ENCODE data around the gene RIPPLY3. TPM values are rescaled to one million over a fixed set of nuclear protein-coding genes. Genes with fewer than 3 reads are reported as not detected.
"Not testable (repeated sequence)": the region's sequence is repeated elsewhere in the genome, so short reads cannot be mapped to it uniquely, and the experiment has no call there.

Gene RIPPLY3
- total RNA-seq, 1 donor, result not detected

DNA sequence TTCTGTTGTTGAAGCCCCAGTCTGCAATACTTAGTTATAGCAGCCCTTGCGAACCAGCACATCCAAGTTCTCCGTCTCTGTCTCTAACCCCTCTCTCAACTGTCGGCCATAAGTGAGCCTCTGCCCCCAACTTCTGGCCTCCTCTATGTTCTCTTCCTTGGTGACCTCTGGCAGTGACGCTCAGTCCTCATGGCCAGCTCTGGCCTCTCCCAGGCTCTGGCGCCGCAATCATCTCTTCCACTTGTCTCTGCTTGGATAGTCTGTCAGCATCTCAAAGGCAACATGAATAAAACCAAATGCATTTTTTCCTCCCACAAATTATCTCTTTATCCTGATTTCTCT lies 31.7 kb upstream of the RIPPLY3 start:
- Histone ChIP-seq H3K27me3 (ENCODE audit: insufficient read depth, low read length) (no peaks in the 10 kb centered on the region), H3K4me3 (ENCODE audit: low read length) (no peak overlapping the region), H3K4me1 (ENCODE audit: insufficient read depth, low read length) (no peaks in the 10 kb centered on the region), H3K9me3 (ENCODE audit: low read depth, low read length) (no peaks in the 10 kb centered on the region)

DNA sequence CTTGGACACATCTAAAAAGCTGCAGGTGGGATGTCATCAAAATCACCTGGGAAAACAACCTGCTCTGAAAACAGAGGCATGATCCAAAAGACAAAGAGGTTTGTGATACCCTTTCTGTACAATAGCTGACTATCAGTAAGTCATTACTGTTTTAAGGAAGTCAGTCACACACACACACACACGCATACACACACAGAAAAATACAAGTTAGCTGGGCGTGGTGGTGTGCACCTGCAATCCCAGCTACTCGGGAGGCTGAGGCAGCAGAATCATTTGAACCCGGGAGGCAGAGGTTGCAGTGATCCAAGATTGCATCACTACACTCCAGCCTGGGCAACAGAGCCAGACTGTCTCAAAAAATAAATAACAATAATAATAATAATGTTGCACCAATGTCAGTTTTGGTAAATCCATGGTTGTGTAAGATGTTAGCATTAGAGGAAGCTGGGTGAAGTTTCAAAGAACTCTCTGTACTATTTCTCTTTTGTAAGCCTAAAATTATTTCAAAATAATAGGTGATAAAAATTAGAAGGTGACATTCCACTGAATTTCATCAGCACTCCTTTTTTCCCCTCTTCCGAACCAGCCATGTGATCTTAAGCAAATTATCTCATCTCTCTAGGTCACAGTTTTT lies 30.2 kb upstream of the RIPPLY3 start:
- Histone ChIP-seq H3K9me3 (ENCODE audit: low read depth, low read length) (no peaks in the 10 kb centered on the region), H3K27me3 (ENCODE audit: insufficient read depth, low read length) (peaks cover 12% of the 10 kb centered on the region), H3K4me3 (ENCODE audit: low read length) (no peak overlapping the region), H3K4me1 (ENCODE audit: insufficient read depth, low read length) (peaks cover 9% of the 10 kb centered on the region)

DNA sequence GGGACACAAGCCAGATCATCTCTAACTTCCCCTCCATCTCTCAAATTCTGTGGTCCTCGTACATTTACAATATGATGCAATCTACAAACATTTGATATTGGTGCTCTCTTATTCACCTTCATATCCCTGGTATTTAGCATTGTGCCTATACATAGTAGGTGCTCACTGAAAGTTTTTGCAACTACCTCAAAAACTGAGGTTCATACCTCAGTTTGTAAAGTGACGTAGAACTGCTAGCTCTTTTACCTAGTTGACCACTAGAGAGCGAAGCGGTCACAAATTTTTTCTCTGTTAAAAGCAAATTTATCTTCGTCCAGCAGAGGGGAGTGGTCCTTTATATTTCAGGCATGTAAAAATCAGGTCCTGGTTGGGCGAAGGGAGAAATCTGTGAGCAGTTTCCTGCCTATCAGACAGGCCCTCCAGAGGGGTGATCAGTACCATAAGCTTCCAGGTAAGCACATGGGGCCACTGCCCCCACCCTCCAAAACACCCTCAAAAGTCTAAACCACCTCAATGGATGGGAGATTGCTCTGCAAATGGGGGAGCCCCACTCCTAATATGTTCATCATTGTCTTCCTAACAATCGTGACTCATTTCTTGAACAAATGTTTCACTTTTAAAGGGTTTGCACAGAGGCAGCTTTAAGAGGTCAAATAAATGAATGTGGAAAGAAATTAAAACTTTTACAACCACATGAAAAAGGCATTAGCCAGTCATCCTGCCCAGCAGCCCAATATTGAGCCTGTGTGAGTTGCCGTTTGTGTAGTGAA lies 29.4 kb upstream of the RIPPLY3 start:
- H3K4me3 ChIP-seq (ENCODE audit: low read length), result no peak overlapping the region
- H3K9me3 ChIP-seq (ENCODE audit: low read depth, low read length), result no peaks in the 10 kb centered on the region
- H3K27me3 ChIP-seq (ENCODE audit: insufficient read depth, low read length), result peaks cover 14% of the 10 kb centered on the region
- peaks cover 9% of the 10 kb centered on the region for H3K4me1 ChIP-seq (ENCODE audit: insufficient read depth, low read length)

DNA sequence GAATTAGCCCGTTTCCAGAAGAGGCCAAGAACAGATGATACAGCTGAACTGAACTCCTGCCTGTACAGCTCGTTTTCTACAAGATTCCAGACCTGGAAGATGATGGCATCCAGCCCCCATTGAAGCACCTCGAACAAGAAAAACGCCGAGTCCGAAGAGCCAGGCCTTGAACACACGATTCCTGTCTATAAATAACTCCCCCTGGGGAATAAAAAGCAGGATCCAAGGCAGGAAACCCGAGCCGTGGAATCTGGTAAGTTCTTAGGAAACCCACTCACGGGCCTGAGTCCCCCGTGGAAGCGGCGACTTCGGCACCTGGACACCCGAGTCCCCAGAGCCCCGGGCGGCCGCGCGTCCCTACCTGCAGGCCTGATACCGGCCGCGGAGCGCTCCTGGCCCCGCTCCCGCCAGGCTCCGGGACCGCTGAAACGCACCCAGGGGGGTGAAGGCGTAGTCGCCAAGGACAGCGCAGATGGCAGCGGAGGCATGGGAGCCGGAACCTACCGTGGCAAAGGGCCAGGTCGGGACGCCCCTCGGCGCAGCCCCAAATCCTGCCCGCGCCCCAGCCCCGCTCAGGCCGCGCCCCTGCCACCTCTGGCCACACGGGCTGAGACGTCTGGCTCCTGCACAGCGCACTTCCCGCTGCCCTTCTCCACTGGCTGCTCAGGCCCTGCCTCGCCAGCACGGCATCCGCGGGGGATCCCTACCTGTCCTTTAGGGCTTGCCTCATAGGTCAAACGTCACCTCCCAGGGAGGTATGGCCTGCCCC lies 26.0 kb upstream of the RIPPLY3 start:
- Histone ChIP-seq H3K4me3 (ENCODE audit: low read length) (no peak overlapping the region), H3K27me3 (ENCODE audit: insufficient read depth, low read length) (peaks cover 18% of the 10 kb centered on the region), H3K4me1 (ENCODE audit: insufficient read depth, low read length) (peaks cover 9% of the 10 kb centered on the region)

DNA sequence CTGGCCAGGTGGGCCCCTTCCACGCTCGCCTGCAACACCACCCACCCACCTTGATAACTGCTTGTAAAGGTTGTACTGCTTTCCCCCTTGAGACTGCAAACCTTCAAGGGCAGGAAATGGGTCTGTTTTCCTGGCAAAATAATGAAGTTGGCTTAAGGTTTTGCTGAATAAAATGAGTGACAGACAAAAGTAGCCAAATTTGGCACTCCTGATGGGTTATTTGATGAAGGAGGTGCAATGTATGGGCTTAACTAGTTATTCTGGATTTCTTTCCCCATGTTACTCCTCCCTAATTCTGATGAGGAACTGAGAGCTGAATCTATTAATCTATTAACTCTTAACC lies 25.5 kb upstream of the RIPPLY3 start:
- H3K27me3 ChIP-seq (ENCODE audit: insufficient read depth, low read length), result peaks cover 18% of the 10 kb centered on the region
- H3K4me3 ChIP-seq (ENCODE audit: low read length), result no peak overlapping the region
- H3K9me3 ChIP-seq (ENCODE audit: low read depth, low read length), result no peaks in the 10 kb centered on the region
- H3K4me1 ChIP-seq (ENCODE audit: insufficient read depth, low read length), result peaks cover 9% of the 10 kb centered on the region

More for the DNA sequence above, 26.0 kb upstream of the RIPPLY3 start:
- H3K9me3 ChIP-seq (ENCODE audit: low read depth, low read length), result no peaks in the 10 kb centered on the region

DNA sequence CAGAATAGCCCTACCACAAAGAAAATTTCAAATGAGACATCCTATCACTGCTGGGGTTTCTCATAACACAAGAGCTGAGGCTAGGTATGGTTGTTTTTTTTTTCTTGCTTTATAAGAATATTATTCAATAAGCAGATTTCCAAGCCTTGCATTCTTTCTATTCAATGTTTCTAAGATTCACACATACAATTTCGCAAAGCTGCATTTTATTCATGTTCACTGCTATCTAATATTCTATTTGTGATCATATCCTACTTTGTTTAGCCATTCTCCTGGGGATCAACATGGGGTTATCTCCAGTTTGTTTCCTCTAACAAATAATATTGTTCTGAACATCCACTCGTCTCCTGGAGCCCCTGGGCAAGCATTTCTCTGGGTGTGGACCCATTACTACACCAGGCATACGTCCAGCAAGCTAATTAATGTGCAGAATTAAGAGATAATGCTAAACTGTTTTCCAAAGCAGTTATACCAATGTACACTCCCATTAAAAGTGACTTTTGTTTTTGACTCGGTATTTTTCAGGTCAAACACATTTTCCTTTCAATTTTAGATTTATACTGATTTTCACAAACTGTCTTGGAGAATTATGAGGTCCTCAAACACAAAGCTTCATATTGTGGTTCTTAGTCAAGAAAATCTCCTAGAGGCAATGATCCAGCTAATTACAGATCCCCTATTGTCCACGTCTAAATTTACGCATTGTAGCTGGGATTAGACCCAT lies 24.4 kb upstream of the RIPPLY3 start:
- H3K27me3 ChIP-seq (ENCODE audit: insufficient read depth, low read length), result peaks cover 18% of the 10 kb centered on the region
- no peaks in the 10 kb centered on the region for H3K9me3 ChIP-seq (ENCODE audit: low read depth, low read length)
- peaks cover 9% of the 10 kb centered on the region for H3K4me1 ChIP-seq (ENCODE audit: insufficient read depth, low read length)
- H3K4me3 ChIP-seq (ENCODE audit: low read length), result no peak overlapping the region

DNA sequence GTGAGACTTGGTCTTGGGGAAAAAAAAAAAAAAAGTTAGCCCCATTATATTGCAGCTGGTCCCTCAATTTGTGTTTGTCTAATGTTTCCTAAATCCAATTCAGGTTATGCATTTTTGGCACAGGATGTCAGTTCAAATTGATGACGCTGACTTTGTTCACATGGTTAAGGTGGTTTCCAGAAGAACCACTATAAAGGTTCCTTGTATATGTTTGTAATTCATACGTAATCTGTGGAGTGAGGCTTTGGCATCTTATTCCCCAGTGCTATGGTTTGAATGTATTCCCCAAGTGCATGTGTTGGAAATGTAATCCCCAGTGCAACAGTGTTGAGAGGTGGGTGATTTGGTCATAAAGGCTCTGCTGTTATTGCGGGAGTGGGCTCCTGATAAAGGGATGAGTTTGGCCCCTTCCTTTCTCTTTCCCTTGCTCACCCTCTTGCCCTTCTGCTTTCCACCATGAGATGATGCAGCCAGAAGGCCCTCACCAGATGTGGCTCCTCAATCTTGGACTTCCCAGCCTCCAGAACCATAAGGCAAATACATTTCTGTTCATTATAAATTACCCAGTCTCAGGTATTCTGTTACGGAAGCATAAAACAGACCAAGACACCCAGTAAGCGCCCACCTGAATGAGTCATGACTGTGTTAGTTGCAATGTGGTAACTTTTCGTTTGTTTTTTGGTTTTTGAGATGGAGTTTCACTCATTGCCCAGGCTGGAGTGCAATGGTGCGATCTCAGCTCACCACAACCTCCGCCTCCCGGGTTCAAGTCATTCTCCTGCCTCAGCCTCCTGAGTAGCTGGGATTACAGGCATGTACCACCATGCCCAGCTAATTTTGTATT lies 20.5 kb upstream of the RIPPLY3 start:
- H3K9me3 ChIP-seq (ENCODE audit: low read depth, low read length), result no peaks in the 10 kb centered on the region
- peaks cover 8% of the 10 kb centered on the region for H3K27me3 ChIP-seq (ENCODE audit: insufficient read depth, low read length)
- peaks cover 7% of the 10 kb centered on the region for H3K4me1 ChIP-seq (ENCODE audit: insufficient read depth, low read length)
- H3K4me3 ChIP-seq (ENCODE audit: low read length), result no peak overlapping the region

DNA sequence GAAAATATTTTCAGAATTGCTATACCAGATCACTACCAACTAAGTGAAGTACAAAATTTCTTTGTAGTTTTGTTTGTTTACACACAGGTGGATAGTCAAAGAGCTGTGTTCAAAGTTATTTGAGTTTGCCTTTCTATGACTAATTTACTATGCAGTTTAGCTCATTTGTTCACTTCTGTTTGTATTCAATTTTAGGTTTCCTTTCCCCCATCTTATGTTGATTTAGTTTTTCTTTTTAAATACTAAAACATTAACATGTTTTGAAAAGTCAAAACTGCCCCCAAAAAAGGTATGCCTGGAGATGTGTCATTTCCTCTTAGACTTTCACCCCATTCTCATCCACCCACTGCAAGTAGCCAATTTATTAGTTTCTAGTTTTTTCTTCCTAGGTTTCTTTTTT lies 18.7 kb upstream of the RIPPLY3 start:
- Histone ChIP-seq H3K4me1 (ENCODE audit: insufficient read depth, low read length) (peaks cover 6% of the 10 kb centered on the region), H3K4me3 (ENCODE audit: low read length) (no peak overlapping the region), H3K9me3 (ENCODE audit: low read depth, low read length) (no peaks in the 10 kb centered on the region), H3K27me3 (ENCODE audit: insufficient read depth, low read length) (no peaks in the 10 kb centered on the region)

DNA sequence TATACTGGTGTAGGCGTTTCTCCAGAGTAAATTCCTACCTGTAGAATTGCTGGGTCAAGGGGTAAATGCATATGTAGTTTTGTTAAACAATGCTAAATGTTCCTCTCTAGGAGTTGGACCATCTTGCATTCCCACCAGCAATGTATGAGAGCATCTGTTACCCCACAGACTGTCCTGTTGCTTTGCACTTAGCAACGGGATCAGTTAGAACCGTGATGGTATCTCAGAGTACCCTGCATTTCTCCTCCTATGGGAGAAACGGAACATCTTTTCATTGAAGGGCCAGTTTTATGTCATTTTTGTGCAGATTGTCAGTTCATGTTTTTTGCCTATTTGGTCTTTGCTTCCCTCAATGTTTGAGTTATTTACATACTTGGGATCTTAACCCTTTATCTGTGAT lies 18.0 kb upstream of the RIPPLY3 start:
- Histone ChIP-seq H3K4me1 (ENCODE audit: insufficient read depth, low read length) (peaks cover 6% of the 10 kb centered on the region), H3K4me3 (ENCODE audit: low read length) (no peak overlapping the region), H3K9me3 (ENCODE audit: low read depth, low read length) (no peaks in the 10 kb centered on the region), H3K27me3 (ENCODE audit: insufficient read depth, low read length) (no peaks in the 10 kb centered on the region)

DNA sequence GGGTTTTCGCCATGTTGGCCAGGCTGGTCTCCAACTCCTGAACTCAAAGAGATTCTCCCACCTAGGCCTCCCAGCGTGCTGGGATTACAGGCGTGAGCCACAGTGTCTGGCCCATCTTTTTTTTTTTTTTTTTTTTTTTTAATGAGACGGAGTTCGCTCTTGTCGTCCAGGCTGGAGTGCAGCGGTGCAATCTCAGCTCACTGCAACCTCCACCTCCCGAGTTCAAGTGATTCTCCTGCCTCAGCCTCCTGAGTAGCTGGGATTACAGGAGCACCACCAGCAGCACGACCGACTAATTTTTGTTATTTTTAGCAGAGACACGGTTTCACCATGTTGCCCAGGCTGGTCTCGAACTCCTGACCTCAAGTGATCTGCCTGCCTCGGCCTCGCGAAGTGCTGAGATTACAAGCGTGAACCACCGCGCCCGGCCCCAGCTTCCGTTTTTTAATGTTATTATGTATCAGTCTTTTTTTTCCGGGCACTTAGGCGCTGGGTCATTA lies 17.3 kb upstream of the RIPPLY3 start:
- H3K4me3 ChIP-seq (ENCODE audit: low read length), result peak overlapping the region; percentile 42
- H3K9me3 ChIP-seq (ENCODE audit: low read depth, low read length); H3K27me3 ChIP-seq (ENCODE audit: insufficient read depth, low read length); H3K4me1 ChIP-seq (ENCODE audit: insufficient read depth, low read length): not testable (repeated sequence)

DNA sequence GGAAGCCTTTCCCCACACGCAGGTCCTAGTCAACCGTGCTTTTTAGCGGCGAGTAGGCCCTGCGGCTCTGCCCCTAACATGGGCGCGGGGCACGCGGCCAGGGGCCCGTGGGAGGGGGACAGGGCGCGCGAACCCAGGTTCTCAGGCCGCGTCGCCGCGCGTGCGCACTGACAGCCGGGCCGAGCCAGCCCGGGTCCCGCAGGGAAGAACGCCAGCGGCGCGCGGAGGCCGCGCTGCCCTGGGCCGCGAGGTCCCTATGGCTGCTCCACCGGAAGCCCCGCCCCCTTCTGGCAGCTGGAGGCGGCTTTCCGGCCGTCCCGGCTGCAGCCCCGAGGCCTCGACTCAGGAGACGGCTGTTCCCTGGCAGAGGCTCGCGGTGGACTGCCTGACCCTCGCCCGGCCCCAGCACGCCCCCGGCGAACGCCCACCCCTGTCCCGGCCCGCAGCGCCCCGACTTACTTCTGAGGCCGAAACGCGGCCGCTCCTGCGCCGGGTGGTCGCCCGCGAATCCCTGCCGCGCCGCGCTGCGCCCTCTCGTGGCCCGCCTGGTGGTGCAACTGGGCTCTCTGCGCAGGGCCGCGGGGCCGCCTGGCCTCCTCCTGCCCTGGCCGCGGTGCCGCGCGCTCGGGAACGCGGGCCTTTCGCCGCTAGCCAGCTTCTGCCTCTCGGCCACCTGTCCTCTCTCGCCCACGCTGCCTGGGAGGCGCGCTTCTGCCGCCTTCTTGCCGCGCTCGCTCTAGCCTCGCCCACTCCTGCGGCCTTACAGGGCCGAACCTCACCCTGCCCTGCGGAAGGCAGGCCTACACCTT lies 16.6 kb upstream of the RIPPLY3 start:
- peaks cover 6% of the 10 kb centered on the region for H3K4me1 ChIP-seq (ENCODE audit: insufficient read depth, low read length)
- H3K4me3 ChIP-seq (ENCODE audit: low read length), result peak overlapping the region; percentile 42
- H3K27me3 ChIP-seq (ENCODE audit: insufficient read depth, low read length), result no peaks in the 10 kb centered on the region
- H3K9me3 ChIP-seq (ENCODE audit: low read depth, low read length), result no peaks in the 10 kb centered on the region

DNA sequence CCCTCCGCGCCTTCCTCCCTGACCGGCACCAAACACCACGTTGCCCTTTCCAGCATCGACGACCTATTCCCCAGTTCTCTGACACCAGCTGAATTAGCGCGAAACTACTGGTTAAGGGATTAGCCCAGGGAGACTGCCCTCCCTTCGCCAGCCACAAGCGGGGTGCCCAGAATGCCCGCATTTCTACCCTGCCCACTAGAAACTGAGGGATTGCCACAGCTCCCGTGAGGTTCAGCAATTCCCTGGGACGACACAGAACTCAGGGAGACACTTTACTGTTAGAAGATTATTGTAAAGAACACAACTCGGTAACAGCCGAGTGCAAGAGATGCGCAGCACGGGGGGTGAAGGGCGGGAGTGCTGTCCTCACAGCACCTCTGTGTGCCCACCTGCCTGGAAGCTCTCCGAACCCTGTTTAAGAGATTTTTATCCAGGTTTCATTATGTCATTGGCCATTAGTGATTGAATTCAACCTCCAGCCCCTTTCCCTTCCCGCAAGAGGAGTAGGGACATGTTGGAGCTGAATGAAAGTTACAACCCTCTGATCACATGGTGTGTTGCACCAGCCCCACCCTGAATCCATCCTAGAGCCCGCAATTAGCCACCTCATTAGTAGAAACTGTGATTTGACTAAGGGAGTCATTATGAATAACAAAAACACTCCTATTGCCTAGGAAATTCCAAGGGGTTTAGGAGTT lies 15.8 kb upstream of the RIPPLY3 start:
- Histone ChIP-seq H3K27me3 (ENCODE audit: insufficient read depth, low read length) (no peaks in the 10 kb centered on the region), H3K9me3 (ENCODE audit: low read depth, low read length) (no peaks in the 10 kb centered on the region), H3K4me3 (ENCODE audit: low read length) (no peak overlapping the region), H3K4me1 (ENCODE audit: insufficient read depth, low read length) (peaks cover 6% of the 10 kb centered on the region)

DNA sequence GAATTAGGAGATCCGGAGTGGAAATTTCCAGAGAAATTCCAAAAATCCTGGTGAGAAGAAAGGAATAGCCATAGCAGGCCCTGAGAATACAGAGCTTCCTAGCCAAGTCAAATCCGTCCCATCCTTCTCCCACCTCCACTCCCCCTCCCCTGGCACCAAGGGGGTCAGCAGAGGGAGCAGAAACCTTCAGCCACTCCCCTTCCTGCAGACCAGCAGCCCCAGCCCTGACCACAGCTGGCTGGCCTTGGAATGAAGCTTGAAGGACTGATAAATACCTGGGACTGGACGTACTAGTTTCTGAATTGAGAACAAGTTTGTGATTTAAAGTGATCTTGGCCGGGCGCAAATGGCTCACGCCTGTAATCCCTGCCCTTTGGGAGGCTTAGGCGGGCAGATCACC lies 13.8 kb upstream of the RIPPLY3 start:
- H3K9me3 ChIP-seq (ENCODE audit: low read depth, low read length), result no peaks in the 10 kb centered on the region
- peaks cover 6% of the 10 kb centered on the region for H3K4me1 ChIP-seq (ENCODE audit: insufficient read depth, low read length)

More for the DNA sequence above, 13.8 kb upstream of the RIPPLY3 start:
- H3K27me3 ChIP-seq (ENCODE audit: insufficient read depth, low read length), result no peaks in the 10 kb centered on the region
- H3K4me3 ChIP-seq (ENCODE audit: low read length), result no peak overlapping the region
